ENCODE results near the gene IPO7. TPM values are rescaled to one million over a fixed set of nuclear protein-coding genes. Genes with fewer than 3 reads are reported as not detected.
"Not testable (repeated sequence)": the region's sequence is repeated elsewhere in the genome, so short reads cannot be mapped to it uniquely, and the experiment has no call there.

Gene IPO7
- total RNA-seq = 100 to 1,000 TPM in 2 of 3 donors, 10 to 100 TPM in 1; 61.8 to 123 (median 109) TPM

DNA sequence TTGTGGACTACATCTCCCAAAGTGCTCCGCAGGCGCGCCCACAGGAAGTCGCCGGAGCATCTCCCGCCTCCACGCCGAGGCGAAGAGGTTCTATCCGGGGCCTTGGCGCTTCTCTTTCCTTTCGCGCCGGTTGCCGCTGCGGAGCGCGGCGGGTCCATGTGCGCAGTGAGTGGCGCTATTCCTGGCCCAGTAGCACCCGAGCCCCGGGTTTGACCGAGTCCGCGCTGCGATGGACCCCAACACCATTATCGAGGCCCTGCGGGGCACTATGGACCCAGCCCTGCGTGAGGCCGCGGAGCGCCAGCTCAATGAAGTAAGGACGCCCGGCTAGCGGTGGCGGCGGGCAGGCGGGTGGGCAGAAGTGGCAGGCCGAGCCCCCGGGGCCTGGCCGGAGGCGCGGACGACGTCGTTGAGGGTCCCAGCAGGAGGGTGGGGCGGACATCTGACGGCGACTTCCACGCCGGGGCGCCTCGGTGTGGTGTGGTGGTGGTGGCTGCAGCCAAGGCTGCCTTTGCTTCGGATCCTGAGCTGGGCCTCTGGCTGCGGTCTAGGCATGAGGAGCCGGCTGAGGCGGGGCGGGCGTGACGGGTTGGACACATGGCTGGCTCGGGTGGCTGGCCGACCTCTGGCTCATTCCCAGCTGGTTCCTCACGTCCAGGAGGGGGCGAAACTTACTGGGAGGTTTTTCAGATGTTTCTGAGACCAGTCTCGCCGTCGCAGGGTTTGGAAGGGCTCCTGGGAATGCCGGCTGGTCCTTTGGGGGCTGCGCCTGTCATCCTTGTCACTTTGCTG is at the start of gene IPO7:
IPO7 (plus strand) TSS at position 118 of the 792 bp plus-strand sequence; CDS start at position 230, 112 bp downstream.
- no peaks in the 10 kb centered on the region for H3K36me3 ChIP-seq
- H3K9me3 ChIP-seq = no peaks in the 10 kb centered on the region
- H3K4me3 ChIP-seq = peak within 1 kb of the TSS; percentile 87 to 90 (median 90)
- no peaks in the 10 kb centered on the region for H3K27me3 ChIP-seq
- peak; percentile 87 to 88 for DNase-seq (ENCODE audit: low spot score in 2 of 2)
- TF ChIP-seq POLR2A (IDR thresholded peaks at IDR 0.05) = peak; percentile 60
- TF ChIP-seq POLR2AphosphoS5 (IDR thresholded peaks at IDR 0.05) = peak; percentile 79 to 89 (median 79)
- TF ChIP-seq, protein P1, sequence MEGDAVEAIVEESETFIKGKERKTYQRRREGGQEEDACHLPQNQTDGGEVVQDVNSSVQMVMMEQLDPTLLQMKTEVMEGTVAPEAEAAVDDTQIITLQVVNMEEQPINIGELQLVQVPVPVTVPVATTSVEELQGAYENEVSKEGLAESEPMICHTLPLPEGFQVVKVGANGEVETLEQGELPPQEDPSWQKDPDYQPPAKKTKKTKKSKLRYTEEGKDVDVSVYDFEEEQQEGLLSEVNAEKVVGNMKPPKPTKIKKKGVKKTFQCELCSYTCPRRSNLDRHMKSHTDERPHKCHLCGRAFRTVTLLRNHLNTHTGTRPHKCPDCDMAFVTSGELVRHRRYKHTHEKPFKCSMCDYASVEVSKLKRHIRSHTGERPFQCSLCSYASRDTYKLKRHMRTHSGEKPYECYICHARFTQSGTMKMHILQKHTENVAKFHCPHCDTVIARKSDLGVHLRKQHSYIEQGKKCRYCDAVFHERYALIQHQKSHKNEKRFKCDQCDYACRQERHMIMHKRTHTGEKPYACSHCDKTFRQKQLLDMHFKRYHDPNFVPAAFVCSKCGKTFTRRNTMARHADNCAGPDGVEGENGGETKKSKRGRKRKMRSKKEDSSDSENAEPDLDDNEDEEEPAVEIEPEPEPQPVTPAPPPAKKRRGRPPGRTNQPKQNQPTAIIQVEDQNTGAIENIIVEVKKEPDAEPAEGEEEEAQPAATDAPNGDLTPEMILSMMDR (IDR thresholded peaks at IDR 0.05) = no peak
- intact Hi-C loops (cut with DNase I; ENCODE audit: low total_unique reads) = no loop called here
- peaks cover 0 to 8% of the 10 kb centered on the region in 2 donors for H3K4me1 ChIP-seq
- H3K27ac ChIP-seq = peak within 1 kb of the TSS; percentile 91 to 93

DNA sequence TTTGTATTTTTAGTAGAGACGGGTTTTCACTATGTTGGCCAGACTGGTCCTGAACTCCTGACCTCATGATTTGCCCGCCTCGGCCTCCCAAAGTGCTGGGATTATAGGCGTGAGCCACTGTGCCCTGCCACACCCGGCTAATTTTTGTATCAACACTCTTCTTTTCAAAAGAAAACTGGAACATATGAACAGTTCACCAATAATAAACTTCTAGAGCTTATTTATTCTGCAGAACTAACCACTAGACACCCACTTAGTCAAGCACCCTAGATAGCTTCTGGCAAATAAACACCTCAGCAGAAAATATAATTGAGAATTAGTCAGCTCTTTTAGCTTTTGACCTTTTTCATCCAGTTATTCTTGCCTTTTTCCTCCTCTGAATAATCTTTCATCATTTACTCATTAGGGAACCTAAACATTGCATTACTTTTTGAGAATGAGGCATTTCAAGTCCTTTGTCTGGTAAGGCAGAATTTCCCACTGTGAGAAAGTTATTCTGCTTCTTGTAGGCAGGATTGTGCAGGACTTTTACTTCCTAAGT is 42.7 kb upstream of the IPO7 start:
- intact Hi-C loops (cut with DNase I; ENCODE audit: low total_unique reads) = no loop called here

DNA sequence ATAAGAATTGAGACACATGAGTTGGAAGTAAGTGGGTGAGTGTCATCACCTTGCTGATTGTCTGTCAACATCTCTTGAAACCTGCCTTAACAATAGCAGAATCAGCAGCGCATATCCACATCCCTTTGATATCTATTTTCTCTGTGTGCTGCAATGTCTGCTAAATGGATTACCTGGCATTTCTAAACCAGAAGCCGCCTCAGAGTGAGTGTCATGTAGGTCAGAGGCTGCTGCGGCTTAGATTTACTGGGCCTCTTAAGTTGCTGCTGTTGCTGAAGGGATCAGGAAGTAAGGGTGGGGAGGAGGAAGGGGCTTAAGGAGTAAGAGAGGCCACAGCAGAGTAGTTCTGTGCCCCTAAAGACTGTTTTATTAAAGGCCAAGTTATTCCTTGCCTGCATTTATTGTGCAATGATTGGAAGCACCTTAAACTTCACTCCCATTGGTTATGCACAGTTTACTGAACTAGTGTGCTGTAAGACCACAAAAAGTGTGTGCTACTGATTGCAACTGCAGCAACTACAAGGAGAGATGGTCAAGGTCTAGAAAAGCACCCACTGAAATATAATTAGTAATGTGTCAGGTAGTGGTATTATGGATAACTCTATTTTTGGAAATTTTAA is 40.3 kb upstream of the IPO7 start:
- H3K27ac ChIP-seq = no peak overlapping the region

More for the DNA sequence above, 42.7 kb upstream of the IPO7 start:
- no peak overlapping the region for H3K27ac ChIP-seq
- H3K36me3 ChIP-seq = no peaks in the 10 kb centered on the region
- H3K27me3 ChIP-seq = no peaks in the 10 kb centered on the region
- no peaks in the 10 kb centered on the region for H3K4me1 ChIP-seq
- no peak overlapping the region for H3K4me3 ChIP-seq
- TF ChIP-seq POLR2A (IDR thresholded peaks at IDR 0.05) (no peak), POLR2AphosphoS5 (IDR thresholded peaks at IDR 0.05) (no peak)
- TF ChIP-seq, protein P1 (IDR thresholded peaks at IDR 0.05) = no peak
- no peak for DNase-seq (ENCODE audit: low spot score in 2 of 2)
- no peaks in the 10 kb centered on the region for H3K9me3 ChIP-seq

DNA sequence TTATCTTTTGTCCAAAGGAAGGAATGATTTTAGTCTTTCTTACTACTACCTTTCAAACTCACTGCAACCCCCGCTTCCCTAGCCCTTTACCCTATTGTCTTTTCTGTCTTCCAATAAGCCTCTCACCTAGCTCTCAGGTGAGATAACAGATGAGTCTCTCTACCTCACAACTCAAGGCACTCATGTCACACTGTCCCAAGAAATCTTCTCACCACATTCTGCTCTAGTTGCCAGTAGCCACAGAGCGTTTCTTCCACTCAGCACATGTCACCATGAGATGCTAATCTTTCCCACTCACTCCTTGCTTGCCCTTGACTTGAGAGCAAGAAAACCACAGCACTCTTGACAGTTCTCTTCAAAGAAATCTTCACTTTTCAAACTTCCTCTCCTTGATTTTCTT is 37.4 kb upstream of the IPO7 start:
- intact Hi-C loops (cut with DNase I; ENCODE audit: low total_unique reads) = no loop called here
- Histone ChIP-seq H3K9me3 (no peaks in the 10 kb centered on the region), H3K27ac (no peak overlapping the region), H3K4me3 (no peak overlapping the region), H3K27me3 (no peaks in the 10 kb centered on the region), H3K36me3 (no peaks in the 10 kb centered on the region), H3K4me1 (no peaks in the 10 kb centered on the region)
- DNase-seq (ENCODE audit: low spot score in 2 of 2) = no peak
- TF ChIP-seq POLR2AphosphoS5 (IDR thresholded peaks at IDR 0.05) = no peak
- TF ChIP-seq, protein P1 (IDR thresholded peaks at IDR 0.05) = no peak
- no peak for TF ChIP-seq POLR2A (IDR thresholded peaks at IDR 0.05)

More for the DNA sequence above, 40.3 kb upstream of the IPO7 start:
- Histone ChIP-seq H3K4me1 (no peaks in the 10 kb centered on the region), H3K27me3 (no peaks in the 10 kb centered on the region), H3K9me3 (no peaks in the 10 kb centered on the region), H3K36me3 (no peaks in the 10 kb centered on the region), H3K4me3 (no peak overlapping the region)
- intact Hi-C loops (cut with DNase I; ENCODE audit: low total_unique reads) = no loop called here
- TF ChIP-seq POLR2AphosphoS5 (IDR thresholded peaks at IDR 0.05) = no peak
- no peak for TF ChIP-seq POLR2A (IDR thresholded peaks at IDR 0.05)
- TF ChIP-seq, protein P1 (IDR thresholded peaks at IDR 0.05) = no peak
- no peak for DNase-seq (ENCODE audit: low spot score in 2 of 2)

DNA sequence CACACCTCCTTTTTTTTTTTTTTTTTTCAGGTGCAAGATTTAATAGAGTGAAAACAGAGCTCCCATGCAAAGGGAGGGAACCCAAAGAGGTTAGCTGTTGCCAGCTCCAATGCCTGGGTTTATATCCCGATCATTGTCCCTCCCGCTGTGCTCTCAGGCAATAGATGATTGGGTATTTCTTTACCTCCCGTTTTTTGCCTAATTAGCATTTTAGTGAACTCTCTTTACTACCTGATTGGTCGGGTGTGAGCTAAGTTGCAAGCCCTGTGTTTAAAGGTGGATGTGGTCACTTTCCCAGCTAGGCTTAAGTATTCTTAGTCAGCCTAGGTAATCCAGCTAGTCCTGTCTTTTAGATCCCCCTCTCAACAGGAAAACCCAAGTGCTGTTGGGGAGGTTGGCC is 36.7 kb upstream of the IPO7 start:
- H3K27me3 ChIP-seq; intact Hi-C loops (cut with DNase I; ENCODE audit: low total_unique reads); H3K4me3 ChIP-seq; H3K27ac ChIP-seq; H3K4me1 ChIP-seq; H3K36me3 ChIP-seq; H3K9me3 ChIP-seq; DNase-seq (ENCODE audit: low spot score in 2 of 2): not testable (repeated sequence)

Measured in breast epithelium (tissue), 4 donors.